ENCODE measurements around the gene ING5.

Gene ING5

DNA sequence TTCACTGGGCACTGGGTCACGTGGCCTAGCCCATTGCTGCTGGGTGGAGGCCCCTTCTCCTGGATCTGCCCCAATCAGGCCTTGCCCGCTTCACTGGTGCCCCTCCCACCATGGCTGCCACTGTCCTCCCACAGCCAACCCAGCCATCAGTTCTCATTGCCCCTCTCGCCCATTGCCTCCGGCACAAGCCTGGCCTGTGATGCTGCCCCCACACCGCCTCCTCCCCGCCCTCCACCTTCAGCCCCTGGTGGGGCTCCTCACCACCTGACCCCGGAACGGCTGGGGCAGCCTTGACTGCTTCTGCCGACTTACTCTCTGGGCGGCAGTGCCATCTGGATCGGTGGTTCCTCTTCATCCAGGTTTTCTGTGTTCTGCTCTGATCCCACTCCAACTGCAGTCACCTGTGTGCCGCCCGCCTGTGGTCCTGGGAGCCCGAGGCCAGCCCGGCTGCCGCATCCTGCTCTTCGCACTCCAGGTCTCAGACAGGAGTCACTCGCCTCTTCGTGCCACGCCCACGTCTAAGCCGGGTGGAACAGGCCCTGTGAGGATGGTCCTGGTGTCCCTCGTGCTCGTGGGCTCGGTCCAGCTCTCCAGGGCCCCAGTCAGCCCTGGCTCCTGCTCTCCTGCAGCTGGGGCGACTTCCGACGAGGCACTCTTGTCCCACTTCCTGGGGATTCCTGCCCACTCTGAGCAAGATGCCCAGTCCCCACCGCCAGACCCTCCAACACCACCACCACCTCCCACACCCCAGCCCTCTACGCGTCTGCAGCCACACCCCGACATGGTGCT lies 46.8 kb downstream of the ING5 start:
- Histone ChIP-seq H3F3A (ENCODE audit: control insufficient read depth, insufficient read depth) (no peaks in the 10 kb centered on the region), H4K20me1 (ENCODE audit: control insufficient read depth, insufficient read depth, low read depth, low read length) (0 out of 2 replicates have a peak, but pooled peaks cover 4% of the 10 kb centered on the region), H3K36me3 (ENCODE audit: control insufficient read depth, low read length) (peaks cover 71% of the 10 kb centered on the region), H3K9me3 (ENCODE audit: control insufficient read depth, insufficient read depth, low read length) (no peaks in the 10 kb centered on the region), H3K79me2 (ENCODE audit: control insufficient read depth, low read length) (no peaks in the 10 kb centered on the region; the same call in 1 of the 2 replicates), H3K9me2 (replicated peaks; ENCODE audit: control insufficient read depth, low read length) (no peaks in the 10 kb centered on the region), H3K4me1 (ENCODE audit: control insufficient read depth, low read length) (no peaks in the 10 kb centered on the region), H3K27ac (ENCODE audit: low read depth, low read length) (no peak overlapping the region), H3K27me3 (ENCODE audit: control insufficient read depth, low read length) (no peaks in the 10 kb centered on the region), H3K4me2 (ENCODE audit: low read length) (no peak overlapping the region), H3K4me3 (ENCODE audit: low read length) (no peak overlapping the region)
- TF ChIP-seq CTCF (IDR thresholded peaks at IDR 0.05; ENCODE audit: low read depth, low read length, poor library complexity, severe bottlenecking) (no peak), EZH2phosphoT487 (IDR thresholded peaks at IDR 0.05; ENCODE audit: borderline replicate concordance, low read length) (no peak)

GRCh38 chr2:241750076-241750840 lies 48.4 kb downstream of the ING5 start:
- no peak for TF ChIP-seq CTCF (IDR thresholded peaks at IDR 0.05; ENCODE audit: low read depth, low read length, poor library complexity, severe bottlenecking)
- TF ChIP-seq EZH2phosphoT487 (IDR thresholded peaks at IDR 0.05; ENCODE audit: borderline replicate concordance, low read length), result no peak
- no peak overlapping the region for H3K27ac ChIP-seq (ENCODE audit: low read depth, low read length)
- H3K27me3 ChIP-seq (ENCODE audit: control insufficient read depth, low read length), result no peaks in the 10 kb centered on the region
- no peaks in the 10 kb centered on the region for H3K4me1 ChIP-seq (ENCODE audit: control insufficient read depth, low read length)
- H3K9me3 ChIP-seq (ENCODE audit: control insufficient read depth, insufficient read depth, low read length), result no peaks in the 10 kb centered on the region
- H3K4me3 ChIP-seq (ENCODE audit: low read length), result no peak overlapping the region
- H3K9me2 ChIP-seq (replicated peaks; ENCODE audit: control insufficient read depth, low read length), result no peaks in the 10 kb centered on the region
- 0 out of 2 replicates have a peak, but pooled peaks cover 4% of the 10 kb centered on the region for H4K20me1 ChIP-seq (ENCODE audit: control insufficient read depth, insufficient read depth, low read depth, low read length)
- no peak overlapping the region for H3K4me2 ChIP-seq (ENCODE audit: low read length)
- no peaks in the 10 kb centered on the region; the same call in 1 of the 2 replicates for H3K79me2 ChIP-seq (ENCODE audit: control insufficient read depth, low read length)
- peaks cover 62% of the 10 kb centered on the region for H3K36me3 ChIP-seq (ENCODE audit: control insufficient read depth, low read length)
- H3F3A ChIP-seq (ENCODE audit: control insufficient read depth, insufficient read depth), result no peaks in the 10 kb centered on the region

DNA sequence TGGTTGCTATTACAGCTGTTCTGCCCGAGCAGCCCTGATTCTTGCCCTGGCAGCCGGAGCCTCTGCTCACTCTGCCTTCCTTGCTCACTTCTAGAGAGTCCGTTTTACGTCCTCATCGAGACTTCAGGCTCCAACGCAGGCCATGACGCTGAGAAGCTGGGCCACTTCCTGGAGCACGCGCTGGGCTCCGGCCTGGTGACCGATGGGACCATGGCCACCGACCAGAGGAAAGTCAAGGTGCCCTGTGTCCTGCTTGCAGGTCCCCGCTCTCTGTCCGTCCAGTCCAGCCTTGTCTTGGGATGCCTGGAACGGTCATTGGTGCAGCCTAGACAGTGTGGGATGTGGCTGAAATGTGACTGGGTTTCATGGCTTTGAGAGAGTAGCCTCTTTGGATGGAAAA lies 49.3 kb downstream of the ING5 start:
- no peaks in the 10 kb centered on the region for H3K27me3 ChIP-seq (ENCODE audit: control insufficient read depth, low read length)
- no peak overlapping the region for H3K4me3 ChIP-seq (ENCODE audit: low read length)
- no peaks in the 10 kb centered on the region for H3K4me1 ChIP-seq (ENCODE audit: control insufficient read depth, low read length)
- H3F3A ChIP-seq (ENCODE audit: control insufficient read depth, insufficient read depth), result no peaks in the 10 kb centered on the region
- TF ChIP-seq EZH2phosphoT487 (IDR thresholded peaks at IDR 0.05; ENCODE audit: borderline replicate concordance, low read length), result no peak
- TF ChIP-seq CTCF (IDR thresholded peaks at IDR 0.05; ENCODE audit: low read depth, low read length, poor library complexity, severe bottlenecking), result no peak
- no peaks in the 10 kb centered on the region for H3K79me2 ChIP-seq (ENCODE audit: control insufficient read depth, low read length)
- no peak overlapping the region for H3K4me2 ChIP-seq (ENCODE audit: low read length)
- no peaks in the 10 kb centered on the region for H3K9me2 ChIP-seq (replicated peaks; ENCODE audit: control insufficient read depth, low read length)
- no peaks in the 10 kb centered on the region for H4K20me1 ChIP-seq (ENCODE audit: control insufficient read depth, insufficient read depth, low read depth, low read length)
- peaks cover 63% of the 10 kb centered on the region for H3K36me3 ChIP-seq (ENCODE audit: control insufficient read depth, low read length)
- H3K27ac ChIP-seq (ENCODE audit: low read depth, low read length), result no peak overlapping the region
- H3K9me3 ChIP-seq (ENCODE audit: control insufficient read depth, insufficient read depth, low read length), result no peaks in the 10 kb centered on the region
